Middle frontal gyrus (tissue), 1 donor: ENCODE data around the gene ANKRD33.

ENCODE experiments used
- DNase-seq: peaks from one replicate; pipeline ENCODE4 v3.0.0-alpha.2; 2015; ENCODE audit warnings: low spot score; ENCODE audit errors: extremely low spot score

ANKRD33 gene

GRCh38 chr12:51900323-51900889 lies 12.5 kb downstream of the ANKRD33 start:
- DNase-seq, result no peak

DNA sequence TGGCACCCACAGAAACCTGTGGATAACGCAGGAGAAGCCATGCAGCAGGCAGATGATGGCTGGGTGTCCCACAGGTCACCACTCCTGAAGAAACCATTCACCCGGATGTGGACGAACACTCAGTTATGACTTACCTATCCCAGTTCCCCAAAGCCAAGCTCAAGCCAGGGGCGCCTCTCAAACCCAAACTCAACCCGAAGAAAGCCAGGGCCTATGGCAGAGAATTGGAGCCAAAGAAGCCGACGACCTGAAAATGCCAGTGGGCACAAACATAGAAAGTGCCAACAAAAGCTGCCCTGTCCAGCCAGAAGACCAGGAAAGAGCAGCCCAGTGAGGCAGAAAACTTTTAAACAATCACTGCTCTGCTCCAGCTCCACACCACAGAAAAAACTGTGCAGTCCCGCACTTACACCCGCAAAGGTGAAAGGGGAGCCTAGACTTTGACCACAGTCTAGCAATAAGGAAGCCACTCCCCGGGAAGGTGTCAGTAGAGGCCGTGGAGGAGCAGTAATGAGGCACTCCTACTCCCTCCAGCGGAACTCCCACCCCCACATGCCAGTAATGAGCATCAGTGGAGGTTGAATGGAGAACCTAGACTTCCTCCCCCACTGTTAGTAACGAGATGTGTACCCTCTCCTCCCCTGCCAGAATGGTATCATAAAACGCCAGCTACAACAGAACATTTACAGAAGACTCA lies 13.4 kb downstream of the ANKRD33 start:
- no peak for DNase-seq

- no peak for DNase-seq
Measured at GRCh38 chr12:51901881-51902280, 14.0 kb downstream of the ANKRD33 start.

DNA sequence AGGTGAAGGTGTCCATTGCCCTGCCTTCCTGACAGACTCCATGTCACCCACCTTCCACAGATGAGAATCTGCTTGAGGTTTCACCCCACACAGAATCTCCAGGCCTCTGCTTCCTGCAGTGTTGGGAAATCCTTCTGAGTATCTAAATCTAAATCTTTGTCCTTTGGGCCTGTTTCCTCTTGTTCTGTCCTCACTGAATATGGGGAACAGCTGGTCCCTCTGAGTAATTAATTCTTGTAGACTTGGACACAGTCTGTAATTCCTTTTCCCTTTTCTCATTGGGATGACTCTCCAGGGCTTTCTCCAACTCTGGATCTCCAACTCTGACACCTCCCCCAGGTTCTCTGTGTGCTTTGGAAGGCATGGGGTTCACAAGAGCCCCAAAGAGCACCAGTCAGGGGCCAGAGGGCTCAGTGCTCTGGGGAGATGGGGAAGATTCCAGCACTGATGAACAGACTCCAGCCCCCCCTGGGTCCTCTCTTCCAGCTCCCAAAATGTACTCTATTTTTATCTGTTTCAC lies 17.1 kb downstream of the ANKRD33 start:
- no peak for DNase-seq

DNA sequence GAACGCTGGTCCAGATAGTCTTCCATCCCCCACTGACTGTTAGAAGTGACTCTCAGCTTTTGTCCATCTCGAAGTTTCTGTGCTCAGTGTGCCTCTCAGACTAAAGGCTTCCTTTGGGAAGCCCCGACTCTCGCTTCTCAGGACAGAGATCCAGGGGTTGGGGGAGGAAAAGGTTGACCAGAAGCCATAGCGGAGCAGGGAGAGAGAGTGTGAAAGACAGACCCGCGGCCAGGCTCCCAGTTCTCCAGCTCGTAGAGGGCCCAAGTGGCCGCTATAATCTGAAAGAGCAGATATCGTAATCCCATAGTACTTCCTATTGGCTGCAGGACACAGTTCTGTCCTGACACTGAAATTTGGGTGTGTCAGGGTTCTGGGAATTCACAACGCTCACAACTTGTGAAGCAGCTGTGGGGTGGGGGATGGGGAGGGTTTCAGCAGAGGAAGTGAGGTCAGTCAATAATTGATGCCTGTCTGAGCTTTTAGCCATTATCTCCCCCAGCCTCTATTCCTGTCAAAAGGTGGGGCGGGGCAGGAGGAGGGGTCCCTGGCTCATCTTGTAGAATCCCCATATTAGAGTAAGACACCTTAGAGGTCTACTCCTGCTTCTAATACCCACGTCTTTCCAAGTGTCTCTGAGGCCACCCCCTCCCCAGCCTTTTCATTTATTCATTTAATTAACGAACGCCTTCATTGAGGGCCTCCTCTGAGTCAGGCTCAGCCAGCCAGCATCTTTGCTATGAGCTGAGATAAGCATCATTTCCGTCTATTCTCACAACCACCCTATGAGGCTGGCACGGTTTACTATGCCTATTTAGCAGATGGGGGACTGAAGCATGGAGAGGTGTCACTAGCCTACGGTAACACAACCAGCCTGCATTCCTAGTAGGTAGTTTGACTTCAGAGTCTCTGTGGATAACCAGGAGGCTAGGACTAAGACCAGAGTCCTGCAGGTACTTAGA lies 17.8 kb downstream of the ANKRD33 start:
- DNase-seq, result no peak

GRCh38 chr12:51906430-51907082 lies 18.7 kb downstream of the ANKRD33 start:
- no peak for DNase-seq

DNA sequence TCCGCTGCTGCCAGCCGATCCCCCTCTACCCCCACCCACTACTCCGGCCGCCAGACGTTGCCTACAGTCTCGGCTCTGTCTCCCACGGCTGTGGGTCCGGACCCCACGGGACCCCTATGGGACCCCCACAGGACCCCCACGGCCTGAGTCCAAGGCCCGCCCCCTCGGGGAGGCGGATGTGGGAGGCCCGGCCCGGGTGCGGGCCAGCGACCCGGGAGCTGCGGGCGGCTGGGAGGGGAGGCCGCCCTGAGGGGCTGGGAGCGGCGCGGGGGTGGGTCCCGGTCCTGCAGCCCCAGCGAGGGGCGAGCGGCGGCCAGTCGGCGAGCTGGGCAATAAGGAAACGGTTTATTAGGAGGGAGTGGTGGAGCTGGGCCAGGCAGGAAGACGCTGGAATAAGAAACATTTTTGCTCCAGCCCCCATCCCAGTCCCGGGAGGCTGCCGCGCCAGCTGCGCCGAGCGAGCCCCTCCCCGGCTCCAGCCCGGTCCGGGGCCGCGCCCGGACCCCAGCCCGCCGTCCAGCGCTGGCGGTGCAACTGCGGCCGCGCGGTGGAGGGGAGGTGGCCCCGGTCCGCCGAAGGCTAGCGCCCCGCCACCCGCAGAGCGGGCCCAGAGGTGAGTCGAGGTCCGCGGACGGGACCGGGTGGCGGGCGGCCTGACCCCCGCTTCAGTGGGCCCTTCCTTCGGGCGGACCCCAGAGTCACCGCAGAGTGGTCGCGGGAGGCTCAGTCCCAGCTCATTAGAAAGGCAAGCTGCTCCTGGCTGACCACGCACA lies 19.4 kb downstream of the ANKRD33 start, which contains the start of gene ACVRL1:
Gene ACVRL1 (plus strand): TSS at position 422 of the 773 bp plus-strand sequence. CDS start 4,971 bp downstream, outside the sequence.
- no peak for DNase-seq

GRCh38 chr12:51907856-51908425 lies 20.0 kb downstream of the ANKRD33 start:
- no peak for DNase-seq

GRCh38 chr12:51908876-51909592 lies 21.1 kb downstream of the ANKRD33 start:
- DNase-seq, result no peak

DNA sequence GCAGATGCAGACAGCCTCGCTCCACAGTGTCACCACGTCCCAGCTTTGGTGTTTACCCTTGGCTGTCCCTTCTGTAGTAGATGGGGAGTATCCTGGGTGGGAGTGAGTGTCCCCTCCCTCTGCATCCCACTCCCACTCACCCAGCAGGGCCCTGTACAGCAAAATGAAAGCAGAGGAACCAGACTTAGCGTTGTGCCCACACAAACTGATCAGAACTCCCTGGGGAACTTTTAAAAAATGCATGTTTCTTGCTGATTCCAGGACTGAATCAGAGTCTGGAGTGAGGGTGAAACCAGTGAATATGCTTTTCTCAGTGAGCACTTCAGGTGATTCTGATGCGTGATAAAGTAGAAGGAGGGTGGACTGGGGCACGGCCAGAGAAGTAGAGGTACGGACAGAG lies 22.3 kb downstream of the ANKRD33 start:
- DNase-seq, result no peak

GRCh38 chr12:51910691-51911090 lies 22.8 kb downstream of the ANKRD33 start:
- DNase-seq, result no peak

DNA sequence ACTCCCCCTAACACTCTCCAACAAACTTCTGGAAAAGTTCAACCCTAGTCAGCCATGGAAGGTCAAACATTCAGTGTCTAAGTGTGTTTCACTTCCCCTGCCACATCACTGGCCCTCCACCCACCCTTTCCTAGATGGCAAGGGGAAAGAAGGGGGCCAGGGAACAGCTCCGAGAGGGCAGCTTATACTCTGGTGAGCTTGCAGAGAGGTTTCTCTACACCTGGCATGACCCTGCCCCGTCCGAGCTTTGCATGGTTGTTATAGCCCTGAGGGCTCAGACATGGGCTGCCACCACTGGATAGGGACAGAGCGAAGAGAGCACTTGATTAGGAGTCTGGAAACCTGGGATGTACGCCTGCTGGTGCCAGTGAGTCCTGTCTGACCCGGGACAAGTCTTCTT lies 23.4 kb downstream of the ANKRD33 start:
- no peak for DNase-seq

DNA sequence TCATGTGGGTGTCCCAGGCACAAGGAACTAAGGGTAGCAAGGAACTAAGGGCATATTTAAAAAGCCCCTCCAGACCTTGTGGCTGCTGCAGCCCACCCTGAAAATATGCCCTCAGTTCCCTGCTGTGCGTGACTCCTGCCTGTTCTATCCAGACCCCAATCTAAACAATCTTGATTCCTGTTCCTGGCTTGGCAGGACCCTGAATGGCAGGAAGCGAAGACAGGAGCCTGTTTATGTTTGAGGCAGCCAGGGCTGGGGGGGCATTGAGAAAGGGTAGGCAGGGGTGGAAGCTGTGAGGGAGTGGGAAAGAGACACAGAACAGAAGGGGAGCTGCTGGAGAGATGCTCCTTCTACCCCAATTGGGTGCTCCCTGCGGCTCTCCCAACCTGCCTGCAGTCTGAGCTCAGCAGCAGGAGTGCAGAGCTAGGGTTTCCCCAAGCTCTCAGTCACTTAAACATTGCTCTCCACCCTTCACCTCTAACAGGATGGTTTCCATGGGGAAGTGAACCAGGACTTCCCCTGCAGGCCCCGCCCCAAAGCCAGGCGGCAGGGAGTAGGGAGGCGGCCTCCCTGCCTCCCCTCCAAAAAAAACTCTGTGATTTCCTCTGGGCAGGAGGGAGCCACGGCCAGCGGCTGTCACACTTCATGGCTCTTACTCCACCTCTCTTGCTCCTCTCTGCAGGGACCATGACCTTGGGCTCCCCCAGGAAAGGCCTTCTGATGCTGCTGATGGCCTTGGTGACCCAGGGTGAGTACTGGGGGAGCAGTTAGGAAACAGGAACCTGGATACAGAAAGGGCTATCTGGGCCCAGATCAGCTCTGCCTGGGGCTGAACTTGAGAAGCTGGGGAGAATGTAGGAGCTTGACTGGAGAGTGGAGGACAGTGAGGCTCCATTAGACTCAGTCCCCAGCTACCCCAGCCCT lies 24.1 kb downstream of the ANKRD33 start:
- DNase-seq, result no peak

DNA sequence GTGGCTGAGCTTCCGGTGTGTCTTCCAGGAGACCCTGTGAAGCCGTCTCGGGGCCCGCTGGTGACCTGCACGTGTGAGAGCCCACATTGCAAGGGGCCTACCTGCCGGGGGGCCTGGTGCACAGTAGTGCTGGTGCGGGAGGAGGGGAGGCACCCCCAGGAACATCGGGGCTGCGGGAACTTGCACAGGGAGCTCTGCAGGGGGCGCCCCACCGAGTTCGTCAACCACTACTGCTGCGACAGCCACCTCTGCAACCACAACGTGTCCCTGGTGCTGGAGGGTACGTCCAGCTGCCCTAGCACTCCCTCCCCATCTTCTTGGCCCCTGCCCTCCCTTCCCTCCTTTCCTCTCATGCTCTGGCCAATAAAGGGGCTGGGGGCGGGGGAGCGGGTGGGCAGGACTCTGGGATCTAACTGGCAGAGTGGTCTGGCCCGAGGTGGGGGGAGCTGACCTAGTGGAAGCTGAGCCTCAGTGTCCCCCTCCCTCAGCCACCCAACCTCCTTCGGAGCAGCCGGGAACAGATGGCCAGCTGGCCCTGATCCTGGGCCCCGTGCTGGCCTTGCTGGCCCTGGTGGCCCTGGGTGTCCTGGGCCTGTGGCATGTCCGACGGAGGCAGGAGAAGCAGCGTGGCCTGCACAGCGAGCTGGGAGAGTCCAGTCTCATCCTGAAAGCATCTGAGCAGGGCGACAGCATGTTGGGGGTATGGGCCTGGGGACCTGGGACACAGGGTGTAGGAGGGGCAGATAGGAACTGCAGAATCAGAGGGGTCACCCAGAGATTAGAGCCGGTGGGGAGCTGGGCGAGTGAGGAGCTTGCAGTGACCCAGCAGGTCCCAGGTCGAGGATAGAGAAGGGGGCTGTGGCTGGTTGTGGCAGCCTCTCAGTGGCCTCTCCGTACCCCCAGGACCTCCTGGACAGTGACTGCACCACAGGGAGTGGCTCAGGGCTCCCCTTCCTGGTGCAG lies 25.4 kb downstream of the ANKRD33 start:
- no peak for DNase-seq

DNA sequence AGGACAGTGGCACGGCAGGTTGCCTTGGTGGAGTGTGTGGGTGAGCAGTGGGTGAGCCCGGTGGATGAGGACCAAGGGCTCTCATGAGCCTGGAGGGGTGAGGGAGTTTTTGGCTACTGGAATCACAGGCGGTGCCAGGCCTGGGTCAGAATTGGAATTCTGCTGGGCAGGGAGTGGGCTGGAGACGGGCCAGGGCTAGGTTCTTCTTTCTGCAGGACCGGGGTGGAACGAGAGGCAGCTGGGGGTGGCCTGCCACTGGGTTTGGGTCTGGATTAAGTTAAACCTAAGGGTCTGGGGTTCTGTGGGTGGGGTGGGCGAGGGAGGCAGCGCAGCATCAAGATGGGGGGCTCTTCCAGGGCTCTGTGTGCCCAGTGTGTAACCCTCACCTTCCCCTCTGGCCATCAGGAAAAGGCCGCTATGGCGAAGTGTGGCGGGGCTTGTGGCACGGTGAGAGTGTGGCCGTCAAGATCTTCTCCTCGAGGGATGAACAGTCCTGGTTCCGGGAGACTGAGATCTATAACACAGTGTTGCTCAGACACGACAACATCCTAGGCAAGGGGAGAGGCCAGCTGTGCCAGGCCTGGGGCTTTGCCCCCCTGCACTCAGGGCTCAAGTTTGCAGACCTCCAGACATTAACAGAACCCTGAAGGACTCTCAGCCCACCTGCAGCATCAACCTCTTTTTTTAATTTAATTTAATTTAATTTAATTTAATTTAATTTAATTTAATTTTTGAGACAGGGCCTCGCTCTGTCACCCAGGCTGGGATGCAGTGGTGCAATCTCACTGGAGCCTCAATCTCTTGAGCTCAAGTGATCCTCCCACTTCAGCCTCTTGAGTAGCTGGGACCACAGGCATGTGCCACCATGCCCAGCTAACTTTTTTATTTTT lies 26.4 kb downstream of the ANKRD33 start:
- DNase-seq, result no peak

GRCh38 chr12:51915003-51915625 lies 27.2 kb downstream of the ANKRD33 start:
- no peak for DNase-seq
